Parathyroid adenoma (tissue), 2 donors: ENCODE results near the gene CPT1A.
"Not testable (repeated sequence)": the region's sequence is repeated elsewhere in the genome, so short reads cannot be mapped to it uniquely, and the experiment has no call there.

Experiments used
- H2AFZ ChIP-seq: fragments of 300-600 bp; sonication (generic); one replicate; pipeline ENCODE4 v1.7.0; 2017; ENCODE audit warnings: antibody characterized with exemption, mild to moderate bottlenecking
- H3K27ac ChIP-seq: fragments of 300-600 bp; sonication (generic); one replicate; pipeline ENCODE4 v1.7.0; 2017
- H3K27me3 ChIP-seq: fragments of 300-600 bp; sonication (generic); one replicate; pipeline ENCODE4 v1.7.0; 2017; ENCODE audit warnings: low read length; ENCODE audit not compliant: control insufficient read depth, insufficient read depth
- H3K36me3 ChIP-seq: fragments of 300-600 bp; sonication (generic); one replicate; pipeline ENCODE4 v1.7.0; 2017; ENCODE audit warnings: low read length; ENCODE audit not compliant: control insufficient read depth, insufficient read depth
- H3K4me1 ChIP-seq: fragments of 300-600 bp; sonication (generic); one replicate; pipeline ENCODE4 v1.7.0; 2017; ENCODE audit warnings: control low read depth
- H3K4me2 ChIP-seq: fragments of 300-600 bp; sonication (generic); one replicate; pipeline ENCODE4 v1.7.0; 2017; ENCODE audit warnings: low read length
- H3K4me3 ChIP-seq: fragments of 300-600 bp; sonication (generic); one replicate; pipeline ENCODE4 v1.7.0; 2017; ENCODE audit warnings: low read depth, low read length
- H3K79me2 ChIP-seq: fragments of 300-600 bp; sonication (generic); one replicate; pipeline ENCODE4 v1.7.0; 2017; ENCODE audit warnings: control low read depth
- H3K9ac ChIP-seq: fragments of 300-600 bp; sonication (generic); one replicate; pipeline ENCODE4 v1.7.0; 2017; ENCODE audit warnings: mild to moderate bottlenecking
- H3K9me3 ChIP-seq: fragments of 300-600 bp; sonication (generic); one replicate; pipeline ENCODE4 v1.7.0; 2017; ENCODE audit warnings: low read length; ENCODE audit not compliant: control insufficient read depth
- TF ChIP-seq, protein P1 (sequence below): fragments of 300-600 bp; sonication (generic); IDR thresholded peaks from one replicate; pipeline ENCODE4 v1.7.0; 2017; ENCODE audit warnings: antibody characterized with exemption, mild to moderate bottlenecking
- donor health status: primary hyperparathyroidism.

Gene CPT1A

DNA sequence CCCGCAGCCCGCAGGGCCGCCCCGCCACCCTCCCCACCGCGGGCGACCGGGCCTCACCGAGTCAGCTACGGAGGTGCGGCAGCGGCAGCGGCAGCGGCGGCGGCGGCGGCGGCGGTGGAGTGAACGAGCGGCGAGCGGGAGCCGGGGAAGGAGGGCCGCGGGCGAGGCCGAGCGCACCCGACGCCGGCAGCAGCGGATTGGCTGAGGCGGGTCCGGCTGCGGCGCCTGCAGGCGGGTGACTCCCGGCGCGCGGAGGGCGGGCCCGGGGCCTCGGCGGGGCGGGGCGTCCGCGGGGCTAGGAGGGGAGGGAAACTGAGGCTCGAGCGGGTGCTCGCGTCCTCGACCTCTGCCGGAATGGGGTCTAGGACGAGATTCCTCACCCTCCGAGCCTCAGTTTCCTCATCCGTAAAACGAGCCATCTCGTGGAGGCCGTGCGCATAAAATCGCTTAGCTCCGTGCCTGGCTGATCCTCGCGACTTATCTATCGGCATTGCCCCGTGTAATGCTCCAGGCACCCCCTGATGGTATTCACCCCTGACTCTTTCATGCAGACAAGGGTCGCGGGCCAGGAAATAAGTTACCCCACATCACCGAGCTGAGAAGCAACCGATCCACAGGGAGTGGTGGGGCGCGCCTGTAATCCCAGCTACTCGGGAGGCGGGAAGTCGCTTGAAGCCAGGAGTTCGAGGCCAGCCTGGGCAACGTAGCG is at the start of gene CPT1A:
Gene CPT1A (minus strand): TSS at position 199 of the 709 bp plus-strand sequence. CDS start 26,442 bp downstream, outside the sequence.
- Histone ChIP-seq H2AFZ (peak within 1 kb of the TSS; percentile 46), H3K9me3 (no peaks in the 10 kb centered on the region), H3K27ac (peak within 1 kb of the TSS; percentile 97), H3K36me3 (no peaks in the 10 kb centered on the region), H3K4me2 (peak within 1 kb of the TSS; percentile 74), H3K4me3 (peak within 1 kb of the TSS; percentile 66), H3K4me1 (peaks cover 20% of the 10 kb centered on the region), H3K9ac (peak within 1 kb of the TSS; percentile 19), H3K27me3 (no peaks in the 10 kb centered on the region), H3K79me2 (peaks cover 3% of the 10 kb centered on the region)
- TF ChIP-seq, protein P1, sequence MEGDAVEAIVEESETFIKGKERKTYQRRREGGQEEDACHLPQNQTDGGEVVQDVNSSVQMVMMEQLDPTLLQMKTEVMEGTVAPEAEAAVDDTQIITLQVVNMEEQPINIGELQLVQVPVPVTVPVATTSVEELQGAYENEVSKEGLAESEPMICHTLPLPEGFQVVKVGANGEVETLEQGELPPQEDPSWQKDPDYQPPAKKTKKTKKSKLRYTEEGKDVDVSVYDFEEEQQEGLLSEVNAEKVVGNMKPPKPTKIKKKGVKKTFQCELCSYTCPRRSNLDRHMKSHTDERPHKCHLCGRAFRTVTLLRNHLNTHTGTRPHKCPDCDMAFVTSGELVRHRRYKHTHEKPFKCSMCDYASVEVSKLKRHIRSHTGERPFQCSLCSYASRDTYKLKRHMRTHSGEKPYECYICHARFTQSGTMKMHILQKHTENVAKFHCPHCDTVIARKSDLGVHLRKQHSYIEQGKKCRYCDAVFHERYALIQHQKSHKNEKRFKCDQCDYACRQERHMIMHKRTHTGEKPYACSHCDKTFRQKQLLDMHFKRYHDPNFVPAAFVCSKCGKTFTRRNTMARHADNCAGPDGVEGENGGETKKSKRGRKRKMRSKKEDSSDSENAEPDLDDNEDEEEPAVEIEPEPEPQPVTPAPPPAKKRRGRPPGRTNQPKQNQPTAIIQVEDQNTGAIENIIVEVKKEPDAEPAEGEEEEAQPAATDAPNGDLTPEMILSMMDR = no peak

DNA sequence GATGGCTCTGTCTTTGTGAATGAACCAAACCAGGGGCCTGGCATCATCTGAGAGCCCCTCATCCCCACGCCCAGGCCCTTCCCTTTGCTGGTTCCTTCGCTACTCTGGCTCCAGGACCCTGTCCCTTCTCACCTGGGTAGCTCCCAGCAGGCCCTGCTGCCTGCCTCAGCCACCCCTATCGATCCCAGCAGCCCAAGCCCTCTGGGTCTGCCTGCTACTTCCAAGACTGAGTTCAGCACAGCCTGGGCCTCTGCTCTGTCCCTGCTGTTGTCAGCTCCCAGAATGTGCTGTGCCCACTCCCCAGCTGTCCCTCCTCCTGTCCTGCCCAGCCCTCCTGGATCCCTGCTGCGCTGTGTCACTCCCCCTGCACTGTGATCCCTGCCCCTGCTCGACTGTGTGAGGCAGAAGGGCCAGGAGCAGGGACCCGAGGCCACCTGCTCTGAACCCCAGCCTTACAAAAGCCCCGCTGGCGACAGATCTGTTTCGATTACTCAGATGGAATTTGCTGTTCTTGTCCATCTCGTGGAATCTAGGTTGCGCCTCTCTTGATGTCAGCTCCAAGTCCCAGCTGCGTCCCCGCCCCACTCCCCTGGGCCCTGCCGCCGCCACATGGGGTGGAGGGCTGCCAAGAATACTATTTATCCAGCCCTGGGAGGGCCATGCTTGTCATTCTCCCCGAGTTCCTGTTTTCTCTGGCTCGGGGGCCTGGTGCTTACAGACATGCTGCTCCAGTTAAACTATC is 48.9 kb upstream of the CPT1A start:
- H3K9me3 ChIP-seq = no peaks in the 10 kb centered on the region
- no peak overlapping the region for H3K9ac ChIP-seq
- peak overlapping the region; percentile 49 for H3K27ac ChIP-seq
- no peaks in the 10 kb centered on the region for H3K79me2 ChIP-seq
- H3K36me3 ChIP-seq = no peaks in the 10 kb centered on the region
- H3K4me1 ChIP-seq = no peaks in the 10 kb centered on the region
- no peak overlapping the region for H3K4me3 ChIP-seq
- H3K4me2 ChIP-seq = no peak overlapping the region
- TF ChIP-seq, protein P1 = no peak
- H2AFZ ChIP-seq = no peak overlapping the region
- no peaks in the 10 kb centered on the region for H3K27me3 ChIP-seq

DNA sequence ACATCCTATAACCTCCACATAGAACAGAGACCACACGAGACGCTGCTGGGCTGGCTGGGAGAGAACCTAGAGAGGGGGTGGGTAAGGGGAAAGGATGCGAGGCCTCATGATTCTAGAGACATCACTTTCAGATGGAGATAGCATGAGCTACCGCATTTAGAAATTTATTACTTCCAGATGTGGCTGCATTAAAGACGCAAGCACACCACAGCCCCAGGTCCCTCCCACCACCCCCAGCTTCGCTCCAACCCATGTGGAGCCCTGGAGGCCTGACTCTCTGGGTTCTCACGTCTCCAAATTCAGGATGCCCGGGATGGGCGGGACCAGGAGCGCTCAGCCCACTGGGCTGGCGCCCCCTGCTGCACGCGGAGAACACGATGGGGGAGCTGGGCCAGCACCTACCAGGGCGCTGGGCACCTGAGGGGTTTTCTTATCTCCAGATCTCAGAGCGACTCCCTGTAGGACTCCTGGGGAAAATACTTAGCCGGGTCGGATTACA is 48.3 kb upstream of the CPT1A start:
- peak overlapping the region; percentile 49 for H3K27ac ChIP-seq

DNA sequence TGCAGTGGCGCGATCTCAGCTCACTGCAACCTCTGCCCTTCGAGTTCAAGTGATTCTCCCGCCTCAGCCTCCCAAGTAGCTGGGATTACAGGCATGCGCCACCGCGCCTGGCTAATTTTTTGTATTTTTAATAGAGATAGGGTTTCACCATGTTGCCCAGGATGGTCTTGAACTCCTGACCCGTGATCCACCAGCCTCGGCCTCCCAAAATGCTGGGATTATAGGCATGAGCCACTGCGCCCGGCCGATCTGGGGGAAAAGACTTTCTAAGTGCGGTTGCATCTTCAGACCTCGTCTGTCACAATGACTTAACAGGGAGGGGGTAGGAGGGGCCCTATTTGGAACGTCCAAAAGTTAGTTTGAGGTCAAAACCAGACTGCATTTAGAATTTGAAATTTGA is 43.1 kb upstream of the CPT1A start:
- not testable (repeated sequence) for H3K79me2 ChIP-seq, H3K27me3 ChIP-seq, H3K36me3 ChIP-seq, H3K4me2 ChIP-seq, H3K4me1 ChIP-seq, H3K27ac ChIP-seq, H2AFZ ChIP-seq, H3K9me3 ChIP-seq, H3K4me3 ChIP-seq, H3K9ac ChIP-seq

More for the DNA sequence above, 48.3 kb upstream of the CPT1A start:
- TF ChIP-seq, protein P1 = peak; percentile 49
- Histone ChIP-seq H3K9ac (no peak overlapping the region), H3K4me3 (no peak overlapping the region), H3K36me3 (no peaks in the 10 kb centered on the region), H3K79me2 (no peaks in the 10 kb centered on the region), H3K27me3 (no peaks in the 10 kb centered on the region), H2AFZ (no peak overlapping the region), H3K9me3 (no peaks in the 10 kb centered on the region), H3K4me1 (no peaks in the 10 kb centered on the region), H3K4me2 (no peak overlapping the region)

DNA sequence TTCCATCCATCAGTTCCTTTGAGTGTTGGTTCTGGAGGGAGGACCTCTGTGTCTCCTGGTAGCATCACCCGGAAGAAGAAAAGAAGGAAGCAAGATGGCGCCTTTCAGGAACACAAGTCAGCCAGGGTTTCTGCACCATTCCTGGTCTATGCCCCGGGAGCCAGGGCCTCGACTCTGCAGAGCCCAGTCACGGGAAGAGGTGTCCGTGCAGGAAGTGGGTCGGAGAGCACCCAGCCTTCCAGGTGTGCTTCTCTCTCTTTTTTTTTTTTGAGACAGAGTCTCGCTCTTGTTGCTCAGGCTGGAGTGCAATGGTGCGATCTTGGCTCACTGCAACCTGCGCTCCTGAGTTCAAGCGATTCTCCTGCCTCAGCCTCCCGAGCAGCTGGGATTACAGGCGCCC is 40.7 kb upstream of the CPT1A start:
- no peak overlapping the region for H3K4me2 ChIP-seq
- no peaks in the 10 kb centered on the region for H3K36me3 ChIP-seq
- no peaks in the 10 kb centered on the region for H3K9me3 ChIP-seq
- H3K4me3 ChIP-seq = no peak overlapping the region
- H2AFZ ChIP-seq = no peak overlapping the region
- H3K79me2 ChIP-seq = no peaks in the 10 kb centered on the region
- no peak overlapping the region for H3K27ac ChIP-seq
- H3K4me1 ChIP-seq = no peaks in the 10 kb centered on the region
- H3K27me3 ChIP-seq = no peaks in the 10 kb centered on the region
- H3K9ac ChIP-seq = no peak overlapping the region
- TF ChIP-seq, protein P1 = no peak
